Neural progenitor cell (in vitro differentiated cells): ENCODE measurements around the gene CHST15. TPM values are rescaled to one million over a fixed set of nuclear protein-coding genes. Genes with fewer than 3 reads are reported as not detected.

Source experiments
- DNase-seq: peaks from one replicate; pipeline ENCODE4 v3.0.0-alpha.2; 2016; ENCODE audit warnings: low spot score
- H2AFZ ChIP-seq: fragments of 200-600 bp; sonication (generic); replicated peaks from 2 replicates; pipeline ENCODE4 v1.6.1; 2016; ENCODE audit warnings: antibody characterized with exemption
- H3F3A ChIP-seq: fragments of 200-600 bp; sonication (generic); 2 replicates; pipeline ENCODE4 v1.6.1; 2016; ENCODE audit warnings: antibody characterized with exemption, low read depth
- H3K27ac ChIP-seq: fragments of 200-600 bp; sonication (generic); 2 replicates; pipeline ENCODE4 v1.5.1; 2016; ENCODE audit warnings: mild to moderate bottlenecking
- H3K27me3 ChIP-seq: fragments of 200-600 bp; sonication (generic); 2 replicates; pipeline ENCODE4 v1.6.1; 2016; ENCODE audit warnings: mild to moderate bottlenecking, moderate library complexity
- H3K36me3 ChIP-seq: fragments of 200-600 bp; sonication (generic); 2 replicates; pipeline ENCODE4 v1.5.1; 2016
- H3K4me1 ChIP-seq: fragments of 200-600 bp; sonication (generic); 2 replicates; pipeline ENCODE4 v1.6.1; 2016; ENCODE audit warnings: mixed run types
- H3K4me2 ChIP-seq: fragments of 200-600 bp; sonication (generic); 2 replicates; pipeline ENCODE4 v1.6.1; 2016
- H3K4me3 ChIP-seq: fragments of 200-600 bp; sonication (generic); 2 replicates; pipeline ENCODE4 v1.5.1; 2016
- H3K79me2 ChIP-seq: fragments of 200-600 bp; sonication (generic); 2 replicates; pipeline ENCODE4 v1.6.1; 2016; ENCODE audit warnings: low read depth
- H3K9ac ChIP-seq: fragments of 200-600 bp; sonication (generic); 2 replicates; pipeline ENCODE4 v1.6.1; 2016
- H3K9me3 ChIP-seq: fragments of 200-600 bp; sonication (generic); 2 replicates; pipeline ENCODE4 v1.5.1; 2016; ENCODE audit warnings: low read depth
- H4K20me1 ChIP-seq: fragments of 200-600 bp; sonication (generic); 2 replicates; pipeline ENCODE4 v1.6.1; 2016; ENCODE audit warnings: low read depth
- H3K27ac Mint-ChIP-seq: 3 replicates; pipeline ENCODE4 v1.8.0; 2021; ENCODE audit warnings: mixed read lengths
- H3K27me3 Mint-ChIP-seq: 2 replicates; pipeline ENCODE4 v1.8.0; 2022; ENCODE audit warnings: low read depth, mild to moderate bottlenecking, inconsistent platforms, moderate library complexity, mixed read lengths; ENCODE audit not compliant: insufficient read depth
- H3K36me3 Mint-ChIP-seq: 3 replicates; pipeline ENCODE4 v1.8.0; 2021; ENCODE audit warnings: mixed read lengths
- H3K4me1 Mint-ChIP-seq: 3 replicates; pipeline ENCODE4 v1.8.0; 2021; ENCODE audit warnings: mixed read lengths
- H3K4me3 Mint-ChIP-seq: 3 replicates; pipeline ENCODE4 v1.8.0; 2021; ENCODE audit warnings: mild to moderate bottlenecking, moderate library complexity, mixed read lengths
- H3K9me3 Mint-ChIP-seq: 3 replicates; pipeline ENCODE4 v1.8.0; 2020; ENCODE audit warnings: mixed read lengths
- EZH2 ChIP-seq: fragments of 200-600 bp; sonication (generic); IDR thresholded peaks from 2 replicates; pipeline ENCODE4 v1.6.1; 2017; ENCODE audit warnings: antibody characterized with exemption, mild to moderate bottlenecking, moderate library complexity
- EZH2phosphoT487 ChIP-seq: fragments of 200-600 bp; sonication (generic); IDR thresholded peaks from 2 replicates; pipeline ENCODE4 v1.6.1; 2017; ENCODE audit warnings: antibody characterized with exemption
- total RNA-seq: library from RNA; depleted of rRNA; stranded (reverse); fragments of >200 nt; gene quantifications from 2 replicates; pipeline ENCODE4 v1.2.3, GENCODE V29; 2015; ENCODE audit warnings: low replicate concordance
- TF ChIP-seq, protein P1 (sequence below): fragments of 200-600 bp; sonication (generic); IDR thresholded peaks from 2 replicates; pipeline ENCODE4 v1.5.1; 2017; ENCODE audit warnings: antibody characterized with exemption, mild to moderate bottlenecking

CHST15 gene
- total RNA-seq, 1 donor from 2014 or later, result 0.54 TPM

DNA sequence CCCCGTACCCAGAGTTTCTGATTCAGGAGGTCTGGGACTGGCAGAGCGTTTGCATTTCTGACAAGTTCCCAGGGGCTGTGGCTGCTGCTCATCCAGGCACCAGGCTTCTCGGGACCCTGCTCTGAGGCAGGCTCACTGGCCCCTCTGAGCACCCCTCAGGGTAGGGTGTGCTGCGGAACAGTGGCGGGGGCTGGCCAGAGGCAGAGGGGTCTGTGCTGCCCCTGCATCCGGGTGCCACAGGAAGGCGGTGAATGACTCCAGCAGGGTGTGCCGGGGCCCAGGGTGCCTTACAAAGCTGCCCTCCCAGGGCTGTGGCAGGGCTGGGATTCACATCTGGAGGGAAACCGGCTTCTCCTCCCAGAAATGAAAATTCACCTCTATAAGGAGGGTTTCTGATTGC, 77.4 kb downstream of the CHST15 start:
- no peak for DNase-seq

DNA sequence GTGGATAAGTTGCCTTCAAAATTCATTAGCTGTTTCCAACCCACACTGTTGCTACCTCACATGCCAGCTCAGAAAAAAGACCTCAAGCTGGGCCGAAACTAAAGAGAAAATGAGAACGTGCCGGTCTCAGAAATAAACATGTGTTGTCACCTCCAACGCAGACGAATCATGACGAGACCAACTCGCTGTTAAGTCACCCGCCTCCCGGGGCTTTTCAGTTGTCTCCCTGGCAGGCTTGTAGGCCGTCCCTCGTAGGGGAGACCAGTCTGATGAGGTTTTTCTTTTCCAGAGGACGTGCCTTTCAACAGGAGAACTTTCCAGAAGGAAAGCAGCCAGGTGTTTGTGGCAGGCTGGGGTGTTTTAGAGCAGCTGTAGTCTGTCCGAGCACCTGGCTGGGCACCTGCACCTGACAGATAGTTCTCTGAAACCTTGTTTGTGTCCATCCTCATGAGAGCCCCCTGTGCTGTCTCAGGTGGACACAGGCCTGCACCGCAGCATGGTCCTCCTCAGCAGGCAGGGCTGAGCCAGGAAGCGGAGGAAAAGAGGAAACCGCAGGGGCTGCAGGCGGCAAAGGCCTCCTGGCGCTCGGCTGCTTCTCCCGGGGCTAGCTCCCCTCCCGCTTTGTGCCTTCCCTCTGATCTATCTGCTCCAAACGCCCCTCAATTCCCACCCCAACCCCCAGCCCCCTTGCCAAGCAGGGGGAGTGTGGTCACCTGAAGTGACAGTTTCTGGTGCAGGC, 78.8 kb downstream of the CHST15 start:
- no peaks in the 10 kb centered on the region for H3F3A ChIP-seq
- H3K27ac ChIP-seq, result no peak overlapping the region
- no peak overlapping the region for H3K9ac ChIP-seq
- Mint-ChIP-seq H3K4me3 (no peak overlapping the region), H3K27me3 (peaks cover 6% of the 10 kb centered on the region), H3K36me3 (peaks cover 22% of the 10 kb centered on the region), H3K9me3 (peaks cover 3% of the 10 kb centered on the region), H3K4me1 (peaks cover 7% of the 10 kb centered on the region), H3K27ac (no peak overlapping the region)
- H3K4me1 ChIP-seq, result no peaks in the 10 kb centered on the region
- TF ChIP-seq, protein P1, sequence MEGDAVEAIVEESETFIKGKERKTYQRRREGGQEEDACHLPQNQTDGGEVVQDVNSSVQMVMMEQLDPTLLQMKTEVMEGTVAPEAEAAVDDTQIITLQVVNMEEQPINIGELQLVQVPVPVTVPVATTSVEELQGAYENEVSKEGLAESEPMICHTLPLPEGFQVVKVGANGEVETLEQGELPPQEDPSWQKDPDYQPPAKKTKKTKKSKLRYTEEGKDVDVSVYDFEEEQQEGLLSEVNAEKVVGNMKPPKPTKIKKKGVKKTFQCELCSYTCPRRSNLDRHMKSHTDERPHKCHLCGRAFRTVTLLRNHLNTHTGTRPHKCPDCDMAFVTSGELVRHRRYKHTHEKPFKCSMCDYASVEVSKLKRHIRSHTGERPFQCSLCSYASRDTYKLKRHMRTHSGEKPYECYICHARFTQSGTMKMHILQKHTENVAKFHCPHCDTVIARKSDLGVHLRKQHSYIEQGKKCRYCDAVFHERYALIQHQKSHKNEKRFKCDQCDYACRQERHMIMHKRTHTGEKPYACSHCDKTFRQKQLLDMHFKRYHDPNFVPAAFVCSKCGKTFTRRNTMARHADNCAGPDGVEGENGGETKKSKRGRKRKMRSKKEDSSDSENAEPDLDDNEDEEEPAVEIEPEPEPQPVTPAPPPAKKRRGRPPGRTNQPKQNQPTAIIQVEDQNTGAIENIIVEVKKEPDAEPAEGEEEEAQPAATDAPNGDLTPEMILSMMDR, result no peak
- TF ChIP-seq EZH2phosphoT487 (no peak), EZH2 (no peak)
- no peaks in the 10 kb centered on the region for H3K27me3 ChIP-seq
- no peak overlapping the region for H3K4me2 ChIP-seq
- no peak for DNase-seq
- H2AFZ ChIP-seq, result no peak overlapping the region
- H3K79me2 ChIP-seq, result no peaks in the 10 kb centered on the region
- H3K4me3 ChIP-seq, result no peak overlapping the region
- H4K20me1 ChIP-seq, result no peaks in the 10 kb centered on the region
- no peaks in the 10 kb centered on the region for H3K9me3 ChIP-seq
- no peaks in the 10 kb centered on the region for H3K36me3 ChIP-seq

More for the DNA sequence above, 77.4 kb downstream of the CHST15 start:
- H2AFZ ChIP-seq, result no peak overlapping the region
- Mint-ChIP-seq H3K27me3 (peaks cover 11% of the 10 kb centered on the region), H3K4me3 (no peak overlapping the region), H3K4me1 (peaks cover 9% of the 10 kb centered on the region), H3K9me3 (peaks cover 3% of the 10 kb centered on the region), H3K36me3 (peaks cover 23% of the 10 kb centered on the region), H3K27ac (no peak overlapping the region)
- TF ChIP-seq, protein P1, result no peak
- TF ChIP-seq EZH2phosphoT487, result no peak
- TF ChIP-seq EZH2, result no peak
- peaks cover 8% of the 10 kb centered on the region for H3K4me1 ChIP-seq
- no peak overlapping the region for H3K4me3 ChIP-seq
- peaks cover 12% of the 10 kb centered on the region for H3K27me3 ChIP-seq
- no peaks in the 10 kb centered on the region for H3K9me3 ChIP-seq
- H3F3A ChIP-seq, result no peaks in the 10 kb centered on the region
- no peak overlapping the region for H3K9ac ChIP-seq
- no peaks in the 10 kb centered on the region for H3K36me3 ChIP-seq
- no peaks in the 10 kb centered on the region for H3K79me2 ChIP-seq
- no peaks in the 10 kb centered on the region for H4K20me1 ChIP-seq
- no peak overlapping the region for H3K27ac ChIP-seq
- H3K4me2 ChIP-seq, result no peak overlapping the region

DNA sequence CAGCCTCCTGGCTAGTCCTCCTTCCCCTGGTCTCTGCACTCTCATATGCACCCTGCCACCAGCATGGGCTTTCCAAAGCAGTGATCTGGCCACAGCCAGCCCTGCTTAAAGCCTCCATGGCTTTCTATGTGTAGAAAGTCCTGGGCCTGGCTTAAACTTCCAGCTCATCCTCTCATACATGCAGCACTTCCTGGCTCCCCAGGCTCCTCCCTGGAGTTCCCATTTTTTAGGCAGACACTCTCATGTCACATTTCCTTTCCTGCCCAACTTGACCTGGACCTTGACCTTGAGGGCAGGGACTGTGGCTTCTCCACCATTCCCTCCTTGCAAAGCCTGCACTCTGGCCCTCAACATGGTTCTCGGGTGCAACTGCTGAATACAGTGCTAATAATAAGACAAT, 79.5 kb downstream of the CHST15 start:
- no peaks in the 10 kb centered on the region for H3K79me2 ChIP-seq
- no peak overlapping the region for H3K9ac ChIP-seq
- H3K4me1 Mint-ChIP-seq, result peaks cover 7% of the 10 kb centered on the region
- H3K27ac Mint-ChIP-seq, result no peak overlapping the region
- H3K4me3 ChIP-seq, result no peak overlapping the region
- peaks cover 6% of the 10 kb centered on the region for H3K27me3 Mint-ChIP-seq
- peaks cover 3% of the 10 kb centered on the region for H3K9me3 Mint-ChIP-seq
- no peaks in the 10 kb centered on the region for H3K9me3 ChIP-seq
- H3F3A ChIP-seq, result no peaks in the 10 kb centered on the region
- H3K27me3 ChIP-seq, result no peaks in the 10 kb centered on the region
- H3K4me1 ChIP-seq, result no peaks in the 10 kb centered on the region
- H4K20me1 ChIP-seq, result no peaks in the 10 kb centered on the region
- H2AFZ ChIP-seq, result no peak overlapping the region
- H3K36me3 ChIP-seq, result no peaks in the 10 kb centered on the region
- peaks cover 27% of the 10 kb centered on the region for H3K36me3 Mint-ChIP-seq
- TF ChIP-seq, protein P1, result no peak
- no peak for TF ChIP-seq EZH2
- TF ChIP-seq EZH2phosphoT487, result no peak
- H3K4me3 Mint-ChIP-seq, result no peak overlapping the region
- H3K27ac ChIP-seq, result no peak overlapping the region
- DNase-seq, result no peak
- H3K4me2 ChIP-seq, result no peak overlapping the region
